ENCODE data around the gene NEAT1.

GRCh38 chr11:65401073-65401802 lies 21.4 kb upstream of the NEAT1 start:
- no peak for TF ChIP-seq POLR2A (IDR thresholded peaks at IDR 0.05)
- TF ChIP-seq CTCF (IDR thresholded peaks at IDR 0.05), result no peak

All from body of pancreas (tissue), 4 donors.